ENCODE results near the gene HSD17B10.
A peak's percentile ranks its signal among the peaks of the same experiment; 100 is the strongest.
"Not testable (repeated sequence)": the region's sequence is repeated elsewhere in the genome, so short reads cannot be mapped to it uniquely, and the experiment has no call there.

HSD17B10 gene

DNA sequence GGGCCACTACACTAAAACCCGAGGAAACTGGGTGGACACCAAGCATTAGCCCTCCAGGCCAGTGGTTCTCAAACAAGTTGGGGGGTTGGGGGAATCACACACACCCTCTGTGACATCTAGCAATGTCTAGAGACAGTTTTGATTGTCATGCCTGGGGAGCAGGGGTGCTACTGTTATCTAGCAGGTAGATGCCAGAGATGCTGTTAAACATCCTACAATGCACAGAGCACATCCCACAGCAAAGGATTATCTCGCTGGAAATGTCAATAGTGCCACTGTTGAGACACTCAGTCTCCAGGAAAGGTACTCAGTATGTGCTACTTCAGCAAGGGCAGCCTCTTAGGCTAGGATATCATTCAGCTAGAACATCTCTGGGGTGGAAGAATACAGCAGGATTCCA lies 13.0 kb downstream of the HSD17B10 start:
- Histone ChIP-seq H4K20me1 (ENCODE audit: insufficient read depth, low read length, poor library complexity, severe bottlenecking) (peaks cover 34% of the 10 kb centered on the region), H3K9me2 (replicated peaks; ENCODE audit: low read depth, low read length) (no peaks in the 10 kb centered on the region), H3K9me3 (ENCODE audit: insufficient read depth, low read depth, low read length) (no peaks in the 10 kb centered on the region), H3F3A (ENCODE audit: low read depth) (no peaks in the 10 kb centered on the region), H3K79me2 (ENCODE audit: insufficient read depth, low read length) (peaks cover 58% of the 10 kb centered on the region), H3K4me1 (ENCODE audit: insufficient read depth, low read length, poor library complexity, severe bottlenecking) (peaks cover 3% of the 10 kb centered on the region), H2AFZ (ENCODE audit: low read length) (no peak overlapping the region), H3K4me3 (ENCODE audit: low read length, poor library complexity, severe bottlenecking) (peak overlapping the region; percentile 90), H3K27me3 (ENCODE audit: insufficient read depth, low read length, poor library complexity, severe bottlenecking) (no peaks in the 10 kb centered on the region), H3K9ac (ENCODE audit: low read depth, low read length, poor library complexity, severe bottlenecking) (peak overlapping the region; percentile 98), H3K4me2 (ENCODE audit: low read depth, low read length, poor library complexity, severe bottlenecking) (peak overlapping the region; percentile 95), H3K36me3 (ENCODE audit: insufficient read depth, low read length) (no peaks in the 10 kb centered on the region)
- TF ChIP-seq, protein P1, sequence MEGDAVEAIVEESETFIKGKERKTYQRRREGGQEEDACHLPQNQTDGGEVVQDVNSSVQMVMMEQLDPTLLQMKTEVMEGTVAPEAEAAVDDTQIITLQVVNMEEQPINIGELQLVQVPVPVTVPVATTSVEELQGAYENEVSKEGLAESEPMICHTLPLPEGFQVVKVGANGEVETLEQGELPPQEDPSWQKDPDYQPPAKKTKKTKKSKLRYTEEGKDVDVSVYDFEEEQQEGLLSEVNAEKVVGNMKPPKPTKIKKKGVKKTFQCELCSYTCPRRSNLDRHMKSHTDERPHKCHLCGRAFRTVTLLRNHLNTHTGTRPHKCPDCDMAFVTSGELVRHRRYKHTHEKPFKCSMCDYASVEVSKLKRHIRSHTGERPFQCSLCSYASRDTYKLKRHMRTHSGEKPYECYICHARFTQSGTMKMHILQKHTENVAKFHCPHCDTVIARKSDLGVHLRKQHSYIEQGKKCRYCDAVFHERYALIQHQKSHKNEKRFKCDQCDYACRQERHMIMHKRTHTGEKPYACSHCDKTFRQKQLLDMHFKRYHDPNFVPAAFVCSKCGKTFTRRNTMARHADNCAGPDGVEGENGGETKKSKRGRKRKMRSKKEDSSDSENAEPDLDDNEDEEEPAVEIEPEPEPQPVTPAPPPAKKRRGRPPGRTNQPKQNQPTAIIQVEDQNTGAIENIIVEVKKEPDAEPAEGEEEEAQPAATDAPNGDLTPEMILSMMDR (conservative IDR thresholded peaks at IDR 0.05; ENCODE audit: low read length) = no peak
- no peak for TF ChIP-seq EZH2phosphoT487 (IDR thresholded peaks at IDR 0.05; ENCODE audit: borderline replicate concordance)

DNA sequence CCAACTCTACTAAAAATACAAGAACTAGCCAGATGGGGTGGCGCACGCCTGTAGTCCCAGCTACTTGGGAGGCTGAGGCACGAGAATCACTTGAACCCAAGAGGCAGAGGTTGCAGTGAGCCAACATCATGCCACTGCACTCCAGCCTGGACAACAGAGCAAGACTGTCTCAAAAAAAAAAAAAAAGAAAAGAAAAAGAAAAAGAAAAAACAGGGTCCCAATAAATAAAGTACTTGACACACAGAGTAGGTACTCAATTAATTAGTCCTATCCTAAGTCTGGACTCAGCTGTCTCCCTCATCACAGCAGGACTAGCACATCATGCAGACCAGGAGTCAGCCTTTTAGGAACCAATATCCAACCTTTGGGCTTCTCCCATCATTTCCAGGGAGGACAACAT lies 13.8 kb downstream of the HSD17B10 start:
- Histone ChIP-seq H3K4me2 (ENCODE audit: low read depth, low read length, poor library complexity, severe bottlenecking) (peak overlapping the region; percentile 95), H3K79me2 (ENCODE audit: insufficient read depth, low read length) (peaks cover 63% of the 10 kb centered on the region)

DNA sequence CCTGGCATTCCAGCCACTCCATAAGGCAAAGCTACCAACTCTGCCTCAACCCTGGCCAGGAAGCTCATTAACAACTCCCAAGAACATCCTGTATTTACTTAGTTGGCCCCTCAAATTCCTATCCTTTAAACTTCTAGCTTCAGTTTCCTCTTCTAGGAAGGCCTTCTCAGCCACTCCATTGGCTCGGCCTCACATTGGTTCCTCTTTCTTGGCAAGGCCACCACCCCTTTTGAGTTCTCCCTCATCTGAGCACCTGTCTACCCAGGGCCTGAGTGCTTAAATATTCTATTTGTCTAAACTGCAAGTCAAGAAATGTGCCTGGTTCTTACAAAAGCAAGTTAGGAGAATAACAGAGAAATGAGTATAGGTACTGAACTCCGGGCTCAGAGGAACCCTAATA lies 21.7 kb downstream of the HSD17B10 start:
- Histone ChIP-seq H2AFZ (ENCODE audit: low read length) (no peak overlapping the region), H4K20me1 (ENCODE audit: insufficient read depth, low read length, poor library complexity, severe bottlenecking) (peaks cover 10% of the 10 kb centered on the region), H3K79me2 (ENCODE audit: insufficient read depth, low read length) (peaks cover 30% of the 10 kb centered on the region), H3K4me3 (ENCODE audit: low read length, poor library complexity, severe bottlenecking) (no peak overlapping the region), H3F3A (ENCODE audit: low read depth) (no peaks in the 10 kb centered on the region), H3K4me1 (ENCODE audit: insufficient read depth, low read length, poor library complexity, severe bottlenecking) (no peaks in the 10 kb centered on the region), H3K4me2 (ENCODE audit: low read depth, low read length, poor library complexity, severe bottlenecking) (no peak overlapping the region), H3K9ac (ENCODE audit: low read depth, low read length, poor library complexity, severe bottlenecking) (no peak overlapping the region), H3K9me2 (replicated peaks; ENCODE audit: low read depth, low read length) (no peaks in the 10 kb centered on the region), H3K9me3 (ENCODE audit: insufficient read depth, low read depth, low read length) (no peaks in the 10 kb centered on the region), H3K27me3 (ENCODE audit: insufficient read depth, low read length, poor library complexity, severe bottlenecking) (no peaks in the 10 kb centered on the region), H3K36me3 (ENCODE audit: insufficient read depth, low read length) (peaks cover 64% of the 10 kb centered on the region; the same call in 1 of the 2 replicates)
- no peak for TF ChIP-seq EZH2phosphoT487 (IDR thresholded peaks at IDR 0.05; ENCODE audit: borderline replicate concordance)
- TF ChIP-seq, protein P1 (conservative IDR thresholded peaks at IDR 0.05; ENCODE audit: low read length) = no peak

More for the DNA sequence above, 13.8 kb downstream of the HSD17B10 start:
- not testable (repeated sequence) for H3K36me3 ChIP-seq (ENCODE audit: insufficient read depth, low read length); H2AFZ ChIP-seq (ENCODE audit: low read length); H3K9me3 ChIP-seq (ENCODE audit: insufficient read depth, low read depth, low read length); H3F3A ChIP-seq (ENCODE audit: low read depth); H3K4me1 ChIP-seq (ENCODE audit: insufficient read depth, low read length, poor library complexity, severe bottlenecking); H3K9me2 ChIP-seq (replicated peaks; ENCODE audit: low read depth, low read length); H3K27me3 ChIP-seq (ENCODE audit: insufficient read depth, low read length, poor library complexity, severe bottlenecking)
- H3K9ac ChIP-seq (ENCODE audit: low read depth, low read length, poor library complexity, severe bottlenecking) = peak overlapping the region; percentile 98
- peak overlapping the region; percentile 90 for H3K4me3 ChIP-seq (ENCODE audit: low read length, poor library complexity, severe bottlenecking)
- H4K20me1 ChIP-seq (ENCODE audit: insufficient read depth, low read length, poor library complexity, severe bottlenecking) = peaks cover 34% of the 10 kb centered on the region

DNA sequence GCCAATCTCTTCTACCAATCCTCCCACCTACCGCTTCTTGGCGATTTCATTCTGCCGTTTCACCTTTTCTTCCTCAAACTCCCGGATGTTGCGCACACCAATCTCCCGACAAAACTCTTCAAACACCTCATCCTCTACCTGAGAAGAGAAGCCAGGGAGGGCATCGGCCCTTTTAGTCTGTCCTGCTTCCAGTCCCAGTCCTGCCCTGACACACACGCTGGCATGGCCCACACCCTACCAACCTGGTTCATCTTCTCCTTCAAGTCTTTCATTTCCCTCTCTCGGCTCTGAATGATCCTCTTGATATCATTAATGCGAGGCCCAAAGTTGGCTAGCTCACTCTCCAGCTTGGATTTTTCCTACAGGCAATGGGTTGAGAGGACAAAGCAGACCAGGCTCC lies 30.6 kb downstream of the HSD17B10 start:
- Histone ChIP-seq H3K27me3 (ENCODE audit: insufficient read depth, low read length, poor library complexity, severe bottlenecking) (no peaks in the 10 kb centered on the region), H3K79me2 (ENCODE audit: insufficient read depth, low read length) (no peaks in the 10 kb centered on the region), H3K36me3 (ENCODE audit: insufficient read depth, low read length) (peaks cover 78% of the 10 kb centered on the region; the same call in 1 of the 2 replicates)

More for the DNA sequence above, 30.6 kb downstream of the HSD17B10 start:
- no peaks in the 10 kb centered on the region for H3K9me2 ChIP-seq (replicated peaks; ENCODE audit: low read depth, low read length)
- H3K4me3 ChIP-seq (ENCODE audit: low read length, poor library complexity, severe bottlenecking) = no peak overlapping the region
- no peaks in the 10 kb centered on the region for H4K20me1 ChIP-seq (ENCODE audit: insufficient read depth, low read length, poor library complexity, severe bottlenecking)
- no peak overlapping the region for H3K9ac ChIP-seq (ENCODE audit: low read depth, low read length, poor library complexity, severe bottlenecking)
- H3F3A ChIP-seq (ENCODE audit: low read depth) = no peaks in the 10 kb centered on the region
- H3K4me2 ChIP-seq (ENCODE audit: low read depth, low read length, poor library complexity, severe bottlenecking) = no peak overlapping the region
- no peak overlapping the region for H2AFZ ChIP-seq (ENCODE audit: low read length)
- H3K9me3 ChIP-seq (ENCODE audit: insufficient read depth, low read depth, low read length) = no peaks in the 10 kb centered on the region
- TF ChIP-seq, protein P1 (conservative IDR thresholded peaks at IDR 0.05; ENCODE audit: low read length) = no peak
- TF ChIP-seq EZH2phosphoT487 (IDR thresholded peaks at IDR 0.05; ENCODE audit: borderline replicate concordance) = no peak
- no peaks in the 10 kb centered on the region for H3K4me1 ChIP-seq (ENCODE audit: insufficient read depth, low read length, poor library complexity, severe bottlenecking)
